ENCODE results near the gene GBGT1.

GBGT1 gene

GRCh38 chr9:133169102-133169501 is 5.4 kb upstream of the GBGT1 start:
- no peaks in the 10 kb centered on the region for H3K9me3 ChIP-seq (ENCODE audit: insufficient read depth, low read depth, low read length)
- no peak overlapping the region for H3K4me3 ChIP-seq (ENCODE audit: low read length)
- H3K4me1 ChIP-seq (ENCODE audit: insufficient read depth, low read length): no peaks in the 10 kb centered on the region
- peaks cover 15% of the 10 kb centered on the region for H3K27me3 ChIP-seq (ENCODE audit: insufficient read depth, low read length)
- H3K9ac ChIP-seq (ENCODE audit: low read depth, low read length): no peak overlapping the region
- no peak overlapping the region for H3K27ac ChIP-seq (ENCODE audit: low read length)
- H3K36me3 ChIP-seq (ENCODE audit: insufficient read depth, low read depth, low read length): no peaks in the 10 kb centered on the region

- no peaks in the 10 kb centered on the region for H3K9me3 ChIP-seq (ENCODE audit: insufficient read depth, low read depth, low read length)
- no peak overlapping the region for H3K4me3 ChIP-seq (ENCODE audit: low read length)
- no peaks in the 10 kb centered on the region for H3K4me1 ChIP-seq (ENCODE audit: insufficient read depth, low read length)
- no peaks in the 10 kb centered on the region for H3K36me3 ChIP-seq (ENCODE audit: insufficient read depth, low read depth, low read length)
- H3K27ac ChIP-seq (ENCODE audit: low read length): no peak overlapping the region
- peaks cover 18% of the 10 kb centered on the region for H3K27me3 ChIP-seq (ENCODE audit: insufficient read depth, low read length)
- H3K9ac ChIP-seq (ENCODE audit: low read depth, low read length): no peak overlapping the region
Observed at GRCh38 chr9:133168432-133168831, 4.7 kb upstream of the GBGT1 start.

DNA sequence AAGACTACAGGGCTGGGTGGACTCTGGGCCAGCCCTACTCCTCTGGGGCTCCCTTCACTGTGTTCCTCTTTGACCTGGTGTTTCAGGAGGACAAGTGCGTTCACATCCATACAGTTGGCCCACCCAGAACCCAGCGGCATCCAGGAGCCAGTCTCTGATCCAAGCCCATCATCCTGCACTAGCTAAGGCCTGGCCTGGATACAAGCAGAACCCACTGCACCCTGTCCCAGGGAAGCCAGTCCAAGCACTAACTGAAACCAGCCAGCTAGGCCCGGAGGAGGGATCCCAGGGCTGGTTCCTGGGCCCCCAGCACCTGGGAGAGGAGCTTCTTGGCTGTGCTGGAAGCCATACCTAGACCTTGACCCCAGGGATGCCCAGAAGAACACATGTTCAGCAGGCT is 4.1 kb upstream of the GBGT1 start:
- no peak overlapping the region for H3K27ac ChIP-seq (ENCODE audit: low read length)
- no peaks in the 10 kb centered on the region for H3K9me3 ChIP-seq (ENCODE audit: insufficient read depth, low read depth, low read length)
- H3K27me3 ChIP-seq (ENCODE audit: insufficient read depth, low read length): peaks cover 25% of the 10 kb centered on the region
- H3K4me3 ChIP-seq (ENCODE audit: low read length): no peak overlapping the region
- H3K36me3 ChIP-seq (ENCODE audit: insufficient read depth, low read depth, low read length): no peaks in the 10 kb centered on the region
- no peaks in the 10 kb centered on the region for H3K4me1 ChIP-seq (ENCODE audit: insufficient read depth, low read length)
- no peak overlapping the region; the same call in 1 of the 2 replicates for H3K9ac ChIP-seq (ENCODE audit: low read depth, low read length)

DNA sequence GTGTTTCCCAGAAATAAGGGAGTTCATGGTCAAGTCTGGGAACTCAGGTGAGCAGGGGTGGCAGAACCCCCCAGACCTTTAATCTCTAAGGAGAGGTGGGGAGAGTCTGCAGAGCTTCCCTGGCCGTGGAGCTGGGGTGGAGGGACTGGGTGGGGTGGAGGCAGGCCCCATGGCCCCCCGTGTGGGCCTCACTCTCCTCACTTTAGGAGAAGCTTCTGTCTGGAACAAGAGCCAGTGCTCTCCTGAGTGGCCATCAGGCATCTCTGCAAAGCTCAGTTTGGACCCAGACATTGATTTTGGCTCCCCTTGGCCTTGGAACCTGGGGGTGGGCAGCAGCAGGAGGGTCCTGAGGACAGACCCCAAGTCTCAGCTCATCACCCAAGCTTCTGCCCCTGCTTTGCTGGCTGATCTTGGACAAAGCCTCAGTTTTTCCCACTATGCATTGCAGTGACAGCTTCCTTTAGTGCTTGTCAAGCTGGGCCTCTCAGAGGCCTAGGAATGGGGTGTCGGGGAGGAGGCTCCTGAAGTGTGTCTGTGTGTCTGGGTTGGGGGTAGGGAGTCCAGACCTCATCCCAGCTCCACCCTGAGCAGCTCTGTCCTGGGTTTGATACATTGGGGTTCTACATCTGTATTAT is 3.5 kb upstream of the GBGT1 start:
- H3K9ac ChIP-seq (ENCODE audit: low read depth, low read length): no peak overlapping the region
- no peak overlapping the region for H3K27ac ChIP-seq (ENCODE audit: low read length)
- no peaks in the 10 kb centered on the region for H3K36me3 ChIP-seq (ENCODE audit: insufficient read depth, low read depth, low read length)
- H3K9me3 ChIP-seq (ENCODE audit: insufficient read depth, low read depth, low read length): no peaks in the 10 kb centered on the region
- no peaks in the 10 kb centered on the region for H3K4me1 ChIP-seq (ENCODE audit: insufficient read depth, low read length)
- H3K27me3 ChIP-seq (ENCODE audit: insufficient read depth, low read length): peaks cover 30% of the 10 kb centered on the region
- H3K4me3 ChIP-seq (ENCODE audit: low read length): no peak overlapping the region

DNA sequence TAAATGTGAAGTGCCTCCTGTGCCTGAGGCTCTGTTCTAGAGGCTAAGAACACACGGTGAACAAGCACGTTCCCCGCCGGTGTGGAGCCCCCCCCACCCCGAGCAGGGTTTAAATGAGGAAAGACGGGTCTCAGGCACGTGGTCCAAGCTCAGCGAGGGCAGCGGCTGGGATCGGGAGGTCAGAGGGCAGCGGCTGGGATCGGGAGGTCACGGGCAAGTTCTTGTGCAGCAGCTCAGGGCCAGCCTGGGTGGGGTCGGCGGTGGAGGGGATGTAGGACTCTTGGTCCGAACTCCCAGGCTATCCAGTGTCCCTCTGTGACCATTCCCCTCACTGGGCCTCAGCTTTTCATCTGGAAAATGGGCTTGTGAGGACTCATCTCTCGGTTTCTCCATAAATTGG is 2.7 kb upstream of the GBGT1 start:
- no peaks in the 10 kb centered on the region for H3K4me1 ChIP-seq (ENCODE audit: insufficient read depth, low read length)
- no peak overlapping the region for H3K4me3 ChIP-seq (ENCODE audit: low read length)
- H3K36me3 ChIP-seq (ENCODE audit: insufficient read depth, low read depth, low read length): no peaks in the 10 kb centered on the region
- no peak overlapping the region for H3K9ac ChIP-seq (ENCODE audit: low read depth, low read length)
- no peak overlapping the region for H3K27ac ChIP-seq (ENCODE audit: low read length)
- H3K27me3 ChIP-seq (ENCODE audit: insufficient read depth, low read length): peaks cover 35% of the 10 kb centered on the region
- no peaks in the 10 kb centered on the region for H3K9me3 ChIP-seq (ENCODE audit: insufficient read depth, low read depth, low read length)

DNA sequence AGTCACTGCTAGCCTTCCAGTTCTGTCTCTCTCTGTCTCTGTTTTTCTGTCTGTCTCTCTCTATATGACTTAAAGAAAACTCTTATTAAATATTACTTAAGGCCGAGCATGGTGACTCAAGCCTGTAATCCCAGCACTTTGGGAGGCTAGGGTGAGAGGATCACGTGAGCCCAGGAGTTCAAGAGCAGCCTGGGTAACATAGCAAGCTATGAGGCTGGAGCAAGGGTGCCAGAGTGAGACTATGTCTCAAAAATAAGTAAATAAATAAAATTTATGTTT is 1.7 kb upstream of the GBGT1 start:
- H3K4me3 ChIP-seq (ENCODE audit: low read length): no peak overlapping the region
- H3K9ac ChIP-seq (ENCODE audit: low read depth, low read length): no peak overlapping the region
- no peaks in the 10 kb centered on the region for H3K9me3 ChIP-seq (ENCODE audit: insufficient read depth, low read depth, low read length)
- H3K27ac ChIP-seq (ENCODE audit: low read length): no peak overlapping the region
- no peaks in the 10 kb centered on the region for H3K4me1 ChIP-seq (ENCODE audit: insufficient read depth, low read length)
- H3K27me3 ChIP-seq (ENCODE audit: insufficient read depth, low read length): peaks cover 37% of the 10 kb centered on the region
- no peaks in the 10 kb centered on the region for H3K36me3 ChIP-seq (ENCODE audit: insufficient read depth, low read depth, low read length)

DNA sequence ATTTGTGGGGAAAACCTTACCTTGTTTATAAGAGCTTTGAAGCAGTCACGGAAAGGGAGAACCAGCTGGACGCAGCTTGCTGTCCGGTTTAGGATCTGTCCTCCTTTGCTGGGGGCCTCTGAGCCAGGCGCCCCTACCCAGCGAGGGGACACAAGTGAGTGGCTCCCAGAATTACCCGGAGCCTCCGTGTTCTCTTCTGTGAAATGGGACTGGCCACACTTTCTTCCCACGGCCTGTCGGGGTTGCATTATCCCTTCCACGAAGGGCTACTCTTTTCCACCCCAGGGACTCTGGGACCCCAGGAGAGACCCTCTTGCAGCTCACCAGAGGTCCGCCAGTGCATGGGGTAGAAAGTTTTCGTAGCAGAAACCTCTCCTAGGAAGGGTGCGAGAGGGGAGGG is 477 bp upstream of the GBGT1 start:
- Histone ChIP-seq H3K9me3 (ENCODE audit: insufficient read depth, low read depth, low read length) (no peaks in the 10 kb centered on the region), H3K4me3 (ENCODE audit: low read length) (peak overlapping the region; percentile 66; the same call in 1 of the 2 replicates), H3K9ac (ENCODE audit: low read depth, low read length) (no peak overlapping the region), H3K27ac (ENCODE audit: low read length) (no peak overlapping the region), H3K4me1 (ENCODE audit: insufficient read depth, low read length) (no peaks in the 10 kb centered on the region), H3K27me3 (ENCODE audit: insufficient read depth, low read length) (peaks cover 37% of the 10 kb centered on the region), H3K36me3 (ENCODE audit: insufficient read depth, low read depth, low read length) (no peaks in the 10 kb centered on the region)

DNA sequence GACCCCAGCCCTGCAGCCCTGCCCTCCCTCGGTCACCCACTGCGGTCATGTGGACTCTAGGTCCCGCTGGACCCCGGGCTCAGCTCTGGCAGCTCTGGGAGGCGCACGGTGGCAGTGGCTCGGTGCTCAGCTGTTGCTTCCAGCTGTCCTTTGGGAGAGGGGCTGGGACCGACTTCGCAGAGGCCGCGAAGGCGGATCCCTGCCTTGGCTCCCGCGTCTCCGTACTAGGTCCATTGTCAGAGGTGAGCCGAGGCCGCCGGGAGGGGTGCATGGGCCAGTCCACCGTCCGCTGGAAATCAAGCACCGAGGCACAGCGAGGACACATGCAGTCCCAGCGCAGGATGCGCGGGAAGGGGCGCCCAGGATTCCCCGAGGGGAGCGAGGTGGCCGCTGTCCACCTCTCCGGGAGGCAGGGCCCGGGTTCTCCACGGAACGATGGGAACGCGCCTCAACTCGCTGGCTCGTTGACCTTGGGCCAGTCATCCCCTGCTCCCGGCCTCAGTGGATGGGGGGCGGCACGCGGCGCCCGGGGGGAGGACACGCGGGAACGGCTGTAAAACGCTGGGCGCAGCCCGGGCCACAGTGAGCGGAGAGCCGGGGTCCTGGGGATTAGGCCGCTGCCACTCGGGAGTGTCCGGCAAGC is 732 bp downstream of the GBGT1 start:
- Histone ChIP-seq H3K27ac (ENCODE audit: low read length) (no peak overlapping the region), H3K9me3 (ENCODE audit: insufficient read depth, low read depth, low read length) (no peaks in the 10 kb centered on the region), H3K27me3 (ENCODE audit: insufficient read depth, low read length) (peaks cover 37% of the 10 kb centered on the region), H3K36me3 (ENCODE audit: insufficient read depth, low read depth, low read length) (no peaks in the 10 kb centered on the region), H3K4me3 (ENCODE audit: low read length) (peak overlapping the region; percentile 66), H3K4me1 (ENCODE audit: insufficient read depth, low read length) (no peaks in the 10 kb centered on the region), H3K9ac (ENCODE audit: low read depth, low read length) (no peak overlapping the region)

GRCh38 chr9:133161547-133161950 is 2.2 kb downstream of the GBGT1 start:
- Histone ChIP-seq H3K4me3 (ENCODE audit: low read length) (no peak overlapping the region), H3K9me3 (ENCODE audit: insufficient read depth, low read depth, low read length) (no peaks in the 10 kb centered on the region), H3K27me3 (ENCODE audit: insufficient read depth, low read length) (peaks cover 37% of the 10 kb centered on the region), H3K36me3 (ENCODE audit: insufficient read depth, low read depth, low read length) (no peaks in the 10 kb centered on the region), H3K4me1 (ENCODE audit: insufficient read depth, low read length) (no peaks in the 10 kb centered on the region), H3K9ac (ENCODE audit: low read depth, low read length) (no peak overlapping the region), H3K27ac (ENCODE audit: low read length) (no peak overlapping the region)

DNA sequence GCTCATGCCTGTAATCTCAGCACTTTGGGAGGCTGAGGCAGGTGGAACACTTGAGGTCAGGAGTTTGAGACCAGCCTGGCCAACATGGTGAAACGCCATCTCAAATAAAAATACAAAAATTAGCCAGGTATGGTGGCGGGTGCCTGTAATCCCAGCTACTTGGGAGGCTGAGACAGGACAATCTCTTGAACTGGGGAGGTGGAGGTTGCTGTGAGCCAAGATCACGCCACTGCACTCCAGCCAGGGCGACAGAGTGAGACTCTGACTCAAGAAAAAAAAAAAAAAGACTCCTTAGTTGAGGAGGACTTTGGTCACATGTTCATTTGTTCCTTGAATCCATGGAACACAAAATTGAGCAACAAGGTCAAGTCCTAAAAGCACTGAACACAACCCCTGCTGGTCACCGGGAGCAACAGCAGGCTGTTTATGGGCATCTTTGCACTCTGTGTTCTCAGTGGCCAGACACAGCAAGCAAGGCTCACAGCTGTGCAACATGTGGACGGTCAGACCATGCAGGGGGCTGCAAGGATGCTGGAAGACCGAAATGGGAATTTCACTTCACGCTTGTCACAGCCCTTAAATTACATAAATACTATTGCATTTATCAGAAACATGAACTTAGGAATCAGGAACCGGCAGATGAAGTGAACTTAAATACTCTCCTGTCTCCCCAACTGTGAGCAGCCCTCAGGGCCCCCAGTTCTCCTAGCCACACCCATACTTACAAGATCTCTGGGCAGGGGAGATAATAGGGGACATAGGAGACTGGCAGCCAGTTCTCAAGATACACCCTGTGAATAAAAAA is 2.8 kb downstream of the GBGT1 start:
- Histone ChIP-seq H3K9me3 (ENCODE audit: insufficient read depth, low read depth, low read length) (no peaks in the 10 kb centered on the region), H3K9ac (ENCODE audit: low read depth, low read length) (no peak overlapping the region), H3K27me3 (ENCODE audit: insufficient read depth, low read length) (peaks cover 37% of the 10 kb centered on the region), H3K27ac (ENCODE audit: low read length) (no peak overlapping the region), H3K36me3 (ENCODE audit: insufficient read depth, low read depth, low read length) (no peaks in the 10 kb centered on the region), H3K4me1 (ENCODE audit: insufficient read depth, low read length) (no peaks in the 10 kb centered on the region), H3K4me3 (ENCODE audit: low read length) (no peak overlapping the region)

DNA sequence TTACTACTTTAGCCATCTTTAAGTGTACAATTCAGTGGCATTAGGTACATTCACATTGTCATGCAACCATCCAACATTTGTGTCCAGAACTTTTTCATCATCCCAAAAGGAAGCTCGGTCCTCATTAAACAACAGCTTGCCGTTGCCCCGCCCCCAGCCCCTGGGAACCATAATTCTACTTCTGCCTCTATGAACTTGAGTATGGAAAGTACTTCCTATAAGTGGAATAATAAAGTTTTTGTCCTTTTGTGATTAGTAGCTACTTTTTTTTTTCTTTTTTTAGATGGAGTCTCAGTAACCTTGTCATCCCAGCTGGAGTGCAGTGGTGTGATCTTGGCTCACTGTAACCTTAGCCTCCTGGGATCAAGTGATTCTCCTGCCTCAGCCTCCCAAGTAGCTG is 5.0 kb downstream of the GBGT1 start:
- Histone ChIP-seq H3K4me3 (ENCODE audit: low read length) (no peak overlapping the region), H3K36me3 (ENCODE audit: insufficient read depth, low read depth, low read length) (no peaks in the 10 kb centered on the region), H3K9ac (ENCODE audit: low read depth, low read length) (no peak overlapping the region), H3K27me3 (ENCODE audit: insufficient read depth, low read length) (peaks cover 22% of the 10 kb centered on the region), H3K4me1 (ENCODE audit: insufficient read depth, low read length) (no peaks in the 10 kb centered on the region), H3K9me3 (ENCODE audit: insufficient read depth, low read depth, low read length) (no peaks in the 10 kb centered on the region), H3K27ac (ENCODE audit: low read length) (no peak overlapping the region)

DNA sequence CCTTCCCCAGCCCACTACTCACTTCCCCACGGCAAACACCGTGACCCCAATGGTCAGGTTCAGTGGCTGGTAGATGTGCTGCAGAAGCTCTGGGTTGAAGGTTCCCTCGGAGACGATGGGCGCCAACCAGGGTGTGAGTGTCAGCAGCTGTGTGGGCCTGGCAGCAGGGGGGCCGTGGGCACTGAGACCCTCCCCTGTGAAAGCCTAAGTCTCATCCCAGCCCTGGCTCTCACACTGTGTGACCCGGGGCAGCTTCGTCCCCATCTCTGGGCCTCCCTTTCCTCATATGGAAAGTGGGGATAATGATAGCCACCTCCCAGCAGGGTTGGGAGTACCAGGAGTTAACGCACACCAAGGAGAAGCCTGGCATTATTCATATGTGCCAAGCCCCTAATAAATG is 8.6 kb downstream of the GBGT1 start:
- Histone ChIP-seq H3K9ac (ENCODE audit: low read depth, low read length) (no peak overlapping the region), H3K4me1 (ENCODE audit: insufficient read depth, low read length) (no peaks in the 10 kb centered on the region), H3K27ac (ENCODE audit: low read length) (no peak overlapping the region), H3K4me3 (ENCODE audit: low read length) (no peak overlapping the region), H3K27me3 (ENCODE audit: insufficient read depth, low read length) (no peaks in the 10 kb centered on the region), H3K9me3 (ENCODE audit: insufficient read depth, low read depth, low read length) (no peaks in the 10 kb centered on the region), H3K36me3 (ENCODE audit: insufficient read depth, low read depth, low read length) (no peaks in the 10 kb centered on the region)
